Measurements from ENCODE around the gene MAP2K1. TPM values are rescaled to one million over a fixed set of nuclear protein-coding genes. Genes with fewer than 3 reads are reported as not detected.
"Not testable (repeated sequence)": the region's sequence is repeated elsewhere in the genome, so short reads cannot be mapped to it uniquely, and the experiment has no call there.

MAP2K1 gene
- total and polyA plus RNA-seq, 5 experiments from 2014 or later: 34.7 to 50.8 (median 41.7) TPM

- POLR2A ChIA-PET: interaction anchor here (3.5 kb wide), 1 partner anchor 13 kb away, joined by 11 read pairs; the partner anchor contains the start of gene SNAPC5
- Mint-ChIP-seq H3K4me1 (peaks cover 0 to 7% (median 4%) of the 10 kb centered on the region in 4 donors), H3K9me3 (no peaks in the 10 kb centered on the region), H3K4me3 (no peak overlapping the region), H3K27ac (peak overlapping the region in 7 of 10 donors; percentile 37 to 90 (median 67)), H3K27me3 (no peaks in the 10 kb centered on the region), H3K36me3 (peaks cover 0 to 77% (median 14%) of the 10 kb centered on the region in 3 donors)
- DNase-seq (no peak), ATAC-seq (no peak)
Measured at GRCh38 chr15:66484539-66485112, 97.9 kb downstream of the MAP2K1 start.

GRCh38 chr15:66486887-66487286 is 100.2 kb downstream of the MAP2K1 start:
- no peak for ATAC-seq
- POLR2A ChIA-PET: interaction anchor here (3.5 kb wide), 1 partner anchor 11 kb away, joined by 11 read pairs; the partner anchor contains the start of gene SNAPC5

GRCh38 chr15:66488525-66488924 is 101.8 kb downstream of the MAP2K1 start:
- DNase-seq (no peak), ATAC-seq (no peak)
- Mint-ChIP-seq H3K27ac (peak overlapping the region in 5 of 10 donors; percentile 43 to 85 (median 60)), H3K4me3 (no peak overlapping the region), H3K27me3 (no peaks in the 10 kb centered on the region), H3K9me3 (no peaks in the 10 kb centered on the region), H3K4me1 (peaks cover 0 to 6% (median 4%) of the 10 kb centered on the region in 4 donors), H3K36me3 (peaks cover 0 to 80% (median 6%) of the 10 kb centered on the region in 3 donors)
- POLR2A ChIA-PET: no interaction called here

More at GRCh38 chr15:66486887-66487286, 100.2 kb downstream of the MAP2K1 start:
- H3K27me3 Mint-ChIP-seq: no peaks in the 10 kb centered on the region
- H3K4me1 Mint-ChIP-seq: peaks cover 0 to 7% (median 4%) of the 10 kb centered on the region in 4 donors
- peaks cover 0 to 80% (median 10%) of the 10 kb centered on the region in 3 donors for H3K36me3 Mint-ChIP-seq
- H3K27ac Mint-ChIP-seq: peak overlapping the region in 3 of 10 donors; percentile 11 to 81 (median 72)
- DNase-seq: no peak
- H3K4me3 Mint-ChIP-seq: no peak overlapping the region
- H3K9me3 Mint-ChIP-seq: no peaks in the 10 kb centered on the region

- H3K36me3 Mint-ChIP-seq: peaks cover 2 to 80% (median 10%) of the 10 kb centered on the region in 3 donors
- ATAC-seq: no peak
- no peak overlapping the region for H3K4me3 Mint-ChIP-seq
- H3K27me3 Mint-ChIP-seq: no peaks in the 10 kb centered on the region
- H3K9me3 Mint-ChIP-seq: no peaks in the 10 kb centered on the region
- H3K27ac Mint-ChIP-seq: peak overlapping the region in 4 of 10 donors; percentile 32 to 84 (median 58)
- H3K4me1 Mint-ChIP-seq: peaks cover 5 to 9% (median 6%) of the 10 kb centered on the region in 4 donors
- POLR2A ChIA-PET: no interaction called here
- no peak for DNase-seq
Measured at GRCh38 chr15:66489179-66489791, 102.6 kb downstream of the MAP2K1 start.

GRCh38 chr15:66491846-66492245 is 105.1 kb downstream of the MAP2K1 start:
- ATAC-seq (no peak), DNase-seq (no peak)
- no peaks in the 10 kb centered on the region for H3K27me3 Mint-ChIP-seq
- peak overlapping the region in 4 of 10 donors; percentile 27 to 41 (median 30) for H3K27ac Mint-ChIP-seq
- no peaks in the 10 kb centered on the region for H3K9me3 Mint-ChIP-seq
- H3K4me1 Mint-ChIP-seq: peaks cover 11 to 28% (median 22%) of the 10 kb centered on the region in 4 donors
- H3K36me3 Mint-ChIP-seq: peaks cover 5 to 76% (median 11%) of the 10 kb centered on the region in 3 donors
- POLR2A ChIA-PET: interaction anchor here (1.3 kb wide), 1 partner anchor 13 kb away, joined by 3 read pairs; the partner anchor contains the start of gene ZWILCH
- no peak overlapping the region for H3K4me3 Mint-ChIP-seq

GRCh38 chr15:66494262-66494661 is 107.5 kb downstream of the MAP2K1 start:
- POLR2A ChIA-PET: no interaction called here
- H3K36me3 Mint-ChIP-seq: peaks cover 5 to 72% (median 21%) of the 10 kb centered on the region in 3 donors
- peak overlapping the region in 9 of 10 donors; percentile 9 to 68 (median 26) for H3K27ac Mint-ChIP-seq
- H3K4me3 Mint-ChIP-seq: peak overlapping the region in 1 of 10 donors; percentile 3
- DNase-seq (no peak), ATAC-seq (no peak)
- H3K9me3 Mint-ChIP-seq: no peaks in the 10 kb centered on the region
- no peaks in the 10 kb centered on the region for H3K27me3 Mint-ChIP-seq
- peaks cover 11 to 51% (median 34%) of the 10 kb centered on the region in 4 donors for H3K4me1 Mint-ChIP-seq

- no peaks in the 10 kb centered on the region for H3K9me3 Mint-ChIP-seq
- peak overlapping the region; percentile 94 to 99 (median 98) for H3K27ac Mint-ChIP-seq
- POLR2A ChIA-PET: interaction anchor here (0.5 to 3.7 kb wide), 6 partner anchors 11 to 1050 kb away, joined by 3 to 56 read pairs (median 6); partner anchors contain the start of gene MAP2K1
- DNase-seq (no peak), ATAC-seq (peak; percentile 51 to 52)
- H3K27me3 Mint-ChIP-seq: no peaks in the 10 kb centered on the region
- peaks cover 8 to 78% (median 34%) of the 10 kb centered on the region in 3 donors for H3K36me3 Mint-ChIP-seq
- H3K4me1 Mint-ChIP-seq: peaks cover 15 to 62% (median 41%) of the 10 kb centered on the region in 4 donors
- peak overlapping the region; percentile 93 to 98 (median 96) for H3K4me3 Mint-ChIP-seq
Measured at GRCh38 chr15:66496951-66497501, 110.3 kb downstream of the MAP2K1 start.

GRCh38 chr15:66497502-66498455 is 111.1 kb downstream of the MAP2K1 start, which contains the start of gene SNAPC5:
TSS of gene SNAPC5 (minus strand) at chr15:66497762. CDS start at chr15:66497731, 31 bp downstream.
- peak within 1 kb of the TSS; percentile 93 to 98 (median 96) for H3K4me3 Mint-ChIP-seq

GRCh38 chr15:66498501-66499386 is 112.0 kb downstream of the MAP2K1 start:
- POLR2A ChIA-PET: interaction anchor here (0.6 to 3.7 kb wide), 8 partner anchors 13 to 630 kb away, joined by 3 to 56 read pairs (median 8); partner anchors contain the start of genes DIS3L, MAP2K1, RAB11A and TIPIN
- no peaks in the 10 kb centered on the region for H3K9me3 Mint-ChIP-seq
- ATAC-seq: no peak
- peak in 4 of 10 donors; percentile 9 to 63 (median 51) for DNase-seq
- peaks cover 20 to 79% (median 54%) of the 10 kb centered on the region in 4 donors for H3K4me1 Mint-ChIP-seq
- peak overlapping the region in 6 of 10 donors; percentile 22 to 97 (median 44) for H3K4me3 Mint-ChIP-seq
- H3K27ac Mint-ChIP-seq: peak overlapping the region in 9 of 10 donors; percentile 87 to 99 (median 98)
- H3K36me3 Mint-ChIP-seq: peaks cover 8 to 77% (median 34%) of the 10 kb centered on the region in 3 donors
- no peaks in the 10 kb centered on the region for H3K27me3 Mint-ChIP-seq

More at GRCh38 chr15:66497502-66498455, 111.1 kb downstream of the MAP2K1 start, which contains the start of gene SNAPC5:
- no peaks in the 10 kb centered on the region for H3K27me3 Mint-ChIP-seq
- POLR2A ChIA-PET: interaction anchor here (0.5 to 3.7 kb wide), 10 partner anchors 12 to 1049 kb away, joined by 3 to 56 read pairs (median 6); partner anchors contain the start of genes MAP2K1, RAB11A and TIPIN
- peaks cover 16 to 69% (median 47%) of the 10 kb centered on the region in 4 donors for H3K4me1 Mint-ChIP-seq
- DNase-seq (peak; percentile 95 to 99 (median 97)), ATAC-seq (peak; percentile 92)
- peaks cover 8 to 80% (median 34%) of the 10 kb centered on the region in 3 donors for H3K36me3 Mint-ChIP-seq
- H3K9me3 Mint-ChIP-seq: no peaks in the 10 kb centered on the region
- H3K27ac Mint-ChIP-seq: peak within 1 kb of the TSS; percentile 94 to 99 (median 98)

GRCh38 chr15:66500346-66500745 is 113.6 kb downstream of the MAP2K1 start:
- DNase-seq, ATAC-seq, H3K4me3 Mint-ChIP-seq, H3K9me3 Mint-ChIP-seq, H3K27me3 Mint-ChIP-seq: not testable (repeated sequence)
- peaks cover 7 to 70% (median 29%) of the 10 kb centered on the region in 3 donors for H3K36me3 Mint-ChIP-seq
- peaks cover 19 to 74% (median 55%) of the 10 kb centered on the region in 4 donors for H3K4me1 Mint-ChIP-seq
- H3K27ac Mint-ChIP-seq: peak overlapping the region in 2 of 10 donors; percentile 5 to 53
- POLR2A ChIA-PET: interaction anchor here (2.3 kb wide), 1 partner anchor 207 kb away, joined by 12 read pairs; the partner anchor contains the start of gene DIS3L

Data from naive thymus-derived CD8-positive, alpha-beta T cell (primary cell).